ENCODE results near the gene PAX5. TPM values are rescaled to one million over a fixed set of nuclear protein-coding genes. Genes with fewer than 3 reads are reported as not detected.

The PAX5 gene
- polyA plus RNA-seq, 1 donor from 2014 or later: not detected

DNA sequence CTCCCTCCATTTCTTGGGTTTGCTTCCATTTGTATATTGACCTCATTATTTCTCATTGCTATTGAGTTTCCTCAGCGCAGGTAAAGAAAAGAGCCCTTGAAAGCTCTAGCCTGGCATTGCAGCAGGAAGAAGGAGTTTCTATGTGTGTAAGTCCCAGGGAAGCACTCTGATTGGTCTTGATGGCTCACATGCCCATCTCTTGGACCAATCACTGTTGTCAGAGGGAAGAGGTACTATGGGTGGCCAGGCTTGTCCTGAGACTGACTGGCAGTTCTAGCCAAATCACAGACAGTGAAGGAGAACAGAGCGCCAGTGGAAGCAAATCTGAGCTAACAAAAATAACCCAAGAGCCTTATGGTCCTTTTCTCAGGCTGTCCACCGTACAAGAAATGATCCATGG is 219.0 kb downstream of the PAX5 start:
- no peak overlapping the region for H3K9ac ChIP-seq (ENCODE audit: low read length)
- no peak for TF ChIP-seq EP300 (conservative IDR thresholded peaks at IDR 0.05; ENCODE audit: poor library complexity, severe bottlenecking)
- no peaks in the 10 kb centered on the region for H4K20me1 ChIP-seq (ENCODE audit: insufficient read depth)
- H3K9me2 ChIP-seq (ENCODE audit: insufficient read depth, low read length): no peaks in the 10 kb centered on the region
- no peaks in the 10 kb centered on the region for H3F3A ChIP-seq (ENCODE audit: insufficient read depth, low read length, poor library complexity, severe bottlenecking)
- H3K79me2 ChIP-seq (replicated peaks; ENCODE audit: insufficient read depth, low read length): no peaks in the 10 kb centered on the region
- H3K27ac ChIP-seq (ENCODE audit: low read length): no peak overlapping the region
- H3K36me3 ChIP-seq (ENCODE audit: insufficient read depth, low read length): no peaks in the 10 kb centered on the region
- no peak overlapping the region for H3K4me2 ChIP-seq (ENCODE audit: low read length)
- no peaks in the 10 kb centered on the region for H3K27me3 ChIP-seq (ENCODE audit: insufficient read depth, low read depth, low read length)
- H3K9me3 ChIP-seq (ENCODE audit: low read length): no peaks in the 10 kb centered on the region
- H3K4me3 ChIP-seq (ENCODE audit: low read length): no peak overlapping the region
- H2AFZ ChIP-seq (ENCODE audit: low read depth, low read length): no peak overlapping the region

DNA sequence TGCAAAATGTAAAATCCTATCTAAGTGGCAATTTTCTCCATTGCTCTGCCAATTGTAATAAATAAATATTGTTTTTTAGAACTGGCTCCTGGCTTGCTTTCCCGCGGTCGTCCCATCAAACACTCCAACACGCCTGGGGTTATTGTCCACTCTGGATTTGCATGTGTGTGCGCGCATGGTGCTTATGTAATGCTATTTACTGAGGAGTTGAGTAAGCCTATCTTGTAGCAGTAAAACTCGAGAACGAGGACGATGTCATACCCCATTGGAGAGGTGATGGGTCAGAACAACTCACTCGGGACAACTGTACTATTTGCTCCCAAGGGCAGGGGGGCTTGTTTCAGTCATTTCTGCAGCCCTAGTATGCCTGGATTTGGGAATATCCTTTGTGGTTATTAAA is 220.9 kb downstream of the PAX5 start:
- TF ChIP-seq EP300 (conservative IDR thresholded peaks at IDR 0.05; ENCODE audit: poor library complexity, severe bottlenecking) (no peak), EZH2 (IDR thresholded peaks at IDR 0.05; ENCODE audit: borderline replicate concordance, insufficient read depth, low read length, poor library complexity, severe bottlenecking) (no peak), SMC3 (conservative IDR thresholded peaks at IDR 0.05; ENCODE audit: poor library complexity) (no peak), MXI1 (conservative IDR thresholded peaks at IDR 0.05; ENCODE audit: poor library complexity, severe bottlenecking) (no peak), TAF1 (IDR thresholded peaks at IDR 0.05; ENCODE audit: low read depth) (no peak), POLR2AphosphoS5 (IDR thresholded peaks at IDR 0.05) (no peak), RAD21 (conservative IDR thresholded peaks at IDR 0.05) (no peak)
- TF ChIP-seq, protein P1, sequence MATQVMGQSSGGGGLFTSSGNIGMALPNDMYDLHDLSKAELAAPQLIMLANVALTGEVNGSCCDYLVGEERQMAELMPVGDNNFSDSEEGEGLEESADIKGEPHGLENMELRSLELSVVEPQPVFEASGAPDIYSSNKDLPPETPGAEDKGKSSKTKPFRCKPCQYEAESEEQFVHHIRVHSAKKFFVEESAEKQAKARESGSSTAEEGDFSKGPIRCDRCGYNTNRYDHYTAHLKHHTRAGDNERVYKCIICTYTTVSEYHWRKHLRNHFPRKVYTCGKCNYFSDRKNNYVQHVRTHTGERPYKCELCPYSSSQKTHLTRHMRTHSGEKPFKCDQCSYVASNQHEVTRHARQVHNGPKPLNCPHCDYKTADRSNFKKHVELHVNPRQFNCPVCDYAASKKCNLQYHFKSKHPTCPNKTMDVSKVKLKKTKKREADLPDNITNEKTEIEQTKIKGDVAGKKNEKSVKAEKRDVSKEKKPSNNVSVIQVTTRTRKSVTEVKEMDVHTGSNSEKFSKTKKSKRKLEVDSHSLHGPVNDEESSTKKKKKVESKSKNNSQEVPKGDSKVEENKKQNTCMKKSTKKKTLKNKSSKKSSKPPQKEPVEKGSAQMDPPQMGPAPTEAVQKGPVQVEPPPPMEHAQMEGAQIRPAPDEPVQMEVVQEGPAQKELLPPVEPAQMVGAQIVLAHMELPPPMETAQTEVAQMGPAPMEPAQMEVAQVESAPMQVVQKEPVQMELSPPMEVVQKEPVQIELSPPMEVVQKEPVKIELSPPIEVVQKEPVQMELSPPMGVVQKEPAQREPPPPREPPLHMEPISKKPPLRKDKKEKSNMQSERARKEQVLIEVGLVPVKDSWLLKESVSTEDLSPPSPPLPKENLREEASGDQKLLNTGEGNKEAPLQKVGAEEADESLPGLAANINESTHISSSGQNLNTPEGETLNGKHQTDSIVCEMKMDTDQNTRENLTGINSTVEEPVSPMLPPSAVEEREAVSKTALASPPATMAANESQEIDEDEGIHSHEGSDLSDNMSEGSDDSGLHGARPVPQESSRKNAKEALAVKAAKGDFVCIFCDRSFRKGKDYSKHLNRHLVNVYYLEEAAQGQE (IDR thresholded peaks at IDR 0.05; ENCODE audit: borderline replicate concordance): no peak
- TF ChIP-seq, protein P2, sequence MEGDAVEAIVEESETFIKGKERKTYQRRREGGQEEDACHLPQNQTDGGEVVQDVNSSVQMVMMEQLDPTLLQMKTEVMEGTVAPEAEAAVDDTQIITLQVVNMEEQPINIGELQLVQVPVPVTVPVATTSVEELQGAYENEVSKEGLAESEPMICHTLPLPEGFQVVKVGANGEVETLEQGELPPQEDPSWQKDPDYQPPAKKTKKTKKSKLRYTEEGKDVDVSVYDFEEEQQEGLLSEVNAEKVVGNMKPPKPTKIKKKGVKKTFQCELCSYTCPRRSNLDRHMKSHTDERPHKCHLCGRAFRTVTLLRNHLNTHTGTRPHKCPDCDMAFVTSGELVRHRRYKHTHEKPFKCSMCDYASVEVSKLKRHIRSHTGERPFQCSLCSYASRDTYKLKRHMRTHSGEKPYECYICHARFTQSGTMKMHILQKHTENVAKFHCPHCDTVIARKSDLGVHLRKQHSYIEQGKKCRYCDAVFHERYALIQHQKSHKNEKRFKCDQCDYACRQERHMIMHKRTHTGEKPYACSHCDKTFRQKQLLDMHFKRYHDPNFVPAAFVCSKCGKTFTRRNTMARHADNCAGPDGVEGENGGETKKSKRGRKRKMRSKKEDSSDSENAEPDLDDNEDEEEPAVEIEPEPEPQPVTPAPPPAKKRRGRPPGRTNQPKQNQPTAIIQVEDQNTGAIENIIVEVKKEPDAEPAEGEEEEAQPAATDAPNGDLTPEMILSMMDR (IDR thresholded peaks at IDR 0.05; ENCODE audit: poor library complexity, severe bottlenecking): no peak
- Histone ChIP-seq H3K9me3 (ENCODE audit: low read length) (no peaks in the 10 kb centered on the region), H2AFZ (ENCODE audit: low read depth, low read length) (no peak overlapping the region), H3K79me2 (replicated peaks; ENCODE audit: insufficient read depth, low read length) (no peaks in the 10 kb centered on the region), H4K20me1 (ENCODE audit: insufficient read depth) (no peaks in the 10 kb centered on the region), H3K4me3 (ENCODE audit: low read length) (no peak overlapping the region), H3K4me2 (ENCODE audit: low read length) (no peak overlapping the region), H3K27ac (ENCODE audit: low read length) (no peak overlapping the region), H3F3A (ENCODE audit: insufficient read depth, low read length, poor library complexity, severe bottlenecking) (no peaks in the 10 kb centered on the region), H3K9ac (ENCODE audit: low read length) (no peak overlapping the region), H3K27me3 (ENCODE audit: insufficient read depth, low read depth, low read length) (no peaks in the 10 kb centered on the region), H3K36me3 (ENCODE audit: insufficient read depth, low read length) (no peaks in the 10 kb centered on the region), H3K9me2 (ENCODE audit: insufficient read depth, low read length) (no peaks in the 10 kb centered on the region)

DNA sequence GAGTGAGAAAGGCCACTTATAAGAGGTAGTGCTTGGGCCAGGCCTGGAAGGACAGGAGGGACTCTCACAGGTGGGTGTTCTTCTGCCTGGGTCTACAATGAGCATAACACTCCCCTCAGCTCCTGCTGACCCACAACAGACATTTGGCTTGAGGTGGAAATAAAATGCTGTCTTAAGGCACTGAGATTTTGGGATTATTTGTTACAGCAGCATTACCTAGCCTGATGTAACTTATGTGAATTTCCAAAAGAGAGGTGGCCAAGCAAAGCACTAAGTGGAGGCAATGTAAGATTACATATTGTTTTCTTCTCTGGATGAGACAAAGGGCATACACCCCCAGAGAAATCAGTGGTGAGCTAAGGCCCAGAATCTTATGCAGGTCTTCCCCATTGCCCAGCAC is 221.5 kb downstream of the PAX5 start:
- Histone ChIP-seq H3K9me3 (ENCODE audit: low read length) (no peaks in the 10 kb centered on the region), H3K4me3 (ENCODE audit: low read length) (no peak overlapping the region), H3K4me2 (ENCODE audit: low read length) (no peak overlapping the region), H3K79me2 (replicated peaks; ENCODE audit: insufficient read depth, low read length) (no peaks in the 10 kb centered on the region), H3K9ac (ENCODE audit: low read length) (no peak overlapping the region), H3K27ac (ENCODE audit: low read length) (no peak overlapping the region), H2AFZ (ENCODE audit: low read depth, low read length) (no peak overlapping the region), H3K9me2 (ENCODE audit: insufficient read depth, low read length) (no peaks in the 10 kb centered on the region), H4K20me1 (ENCODE audit: insufficient read depth) (no peaks in the 10 kb centered on the region), H3K27me3 (ENCODE audit: insufficient read depth, low read depth, low read length) (no peaks in the 10 kb centered on the region), H3F3A (ENCODE audit: insufficient read depth, low read length, poor library complexity, severe bottlenecking) (no peaks in the 10 kb centered on the region), H3K36me3 (ENCODE audit: insufficient read depth, low read length) (no peaks in the 10 kb centered on the region)
- no peak for TF ChIP-seq SMC3 (conservative IDR thresholded peaks at IDR 0.05; ENCODE audit: poor library complexity)
- no peak for TF ChIP-seq POLR2AphosphoS5 (IDR thresholded peaks at IDR 0.05)
- TF ChIP-seq RAD21 (conservative IDR thresholded peaks at IDR 0.05): no peak
- TF ChIP-seq, protein P1 (IDR thresholded peaks at IDR 0.05; ENCODE audit: borderline replicate concordance): no peak
- no peak for TF ChIP-seq EP300 (conservative IDR thresholded peaks at IDR 0.05; ENCODE audit: poor library complexity, severe bottlenecking)
- TF ChIP-seq EZH2 (IDR thresholded peaks at IDR 0.05; ENCODE audit: borderline replicate concordance, insufficient read depth, low read length, poor library complexity, severe bottlenecking): no peak
- no peak for TF ChIP-seq TAF1 (IDR thresholded peaks at IDR 0.05; ENCODE audit: low read depth)
- no peak for TF ChIP-seq MXI1 (conservative IDR thresholded peaks at IDR 0.05; ENCODE audit: poor library complexity, severe bottlenecking)
- TF ChIP-seq, protein P2 (IDR thresholded peaks at IDR 0.05; ENCODE audit: poor library complexity, severe bottlenecking): no peak
